AG20443 (cell line): ENCODE measurements around the gene AMH.
"Not testable (repeated sequence)": the region's sequence is repeated elsewhere in the genome, so short reads cannot be mapped to it uniquely, and the experiment has no call there.

Experiments
- DNase-seq: peaks from one replicate; pipeline ENCODE4 v3.0.0; 2012; ENCODE audit warnings: low spot score, mixed read lengths

Gene AMH

DNA sequence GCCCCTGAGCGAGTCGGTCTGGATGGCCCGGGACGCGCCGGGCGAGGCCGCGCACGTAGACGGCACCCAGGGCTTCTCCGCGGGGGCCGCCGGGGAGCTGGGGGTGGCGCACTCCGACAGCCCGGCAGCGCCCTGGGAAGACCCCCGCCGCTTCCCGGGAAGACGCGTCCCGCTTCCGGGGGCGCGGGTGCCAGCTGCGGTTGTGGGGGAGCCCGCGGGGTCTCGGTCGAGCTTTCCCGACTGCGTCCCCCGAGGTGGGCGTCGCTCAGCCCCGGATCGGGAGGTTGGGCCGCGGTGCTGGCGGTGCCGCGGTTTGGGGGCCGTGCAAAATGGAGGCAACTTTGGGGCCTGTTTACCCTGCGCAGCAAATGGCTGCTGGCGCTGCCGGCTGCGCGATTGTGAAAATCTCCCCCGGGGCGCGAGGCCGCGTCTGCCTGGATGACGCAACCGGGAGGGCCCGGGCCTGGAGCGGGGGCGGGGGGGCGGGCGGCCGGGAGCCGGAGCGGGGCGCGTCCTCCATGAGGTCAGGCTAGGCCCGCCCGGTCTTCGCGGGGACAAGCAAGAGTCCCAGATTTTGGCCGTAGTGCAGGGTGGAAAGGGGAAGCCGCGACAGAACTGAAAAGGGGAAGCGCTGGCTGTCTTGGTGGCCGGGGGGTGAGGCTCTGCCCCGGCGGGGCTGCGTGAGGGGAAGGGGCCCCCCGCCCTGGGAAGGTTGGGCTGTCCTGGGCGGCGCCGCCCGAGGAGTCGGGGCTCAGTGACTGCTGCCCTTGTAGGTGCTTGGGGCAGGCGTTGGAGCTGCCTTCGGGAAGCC lies 21.5 kb downstream of the AMH start:
- peak; percentile 95 for DNase-seq

DNA sequence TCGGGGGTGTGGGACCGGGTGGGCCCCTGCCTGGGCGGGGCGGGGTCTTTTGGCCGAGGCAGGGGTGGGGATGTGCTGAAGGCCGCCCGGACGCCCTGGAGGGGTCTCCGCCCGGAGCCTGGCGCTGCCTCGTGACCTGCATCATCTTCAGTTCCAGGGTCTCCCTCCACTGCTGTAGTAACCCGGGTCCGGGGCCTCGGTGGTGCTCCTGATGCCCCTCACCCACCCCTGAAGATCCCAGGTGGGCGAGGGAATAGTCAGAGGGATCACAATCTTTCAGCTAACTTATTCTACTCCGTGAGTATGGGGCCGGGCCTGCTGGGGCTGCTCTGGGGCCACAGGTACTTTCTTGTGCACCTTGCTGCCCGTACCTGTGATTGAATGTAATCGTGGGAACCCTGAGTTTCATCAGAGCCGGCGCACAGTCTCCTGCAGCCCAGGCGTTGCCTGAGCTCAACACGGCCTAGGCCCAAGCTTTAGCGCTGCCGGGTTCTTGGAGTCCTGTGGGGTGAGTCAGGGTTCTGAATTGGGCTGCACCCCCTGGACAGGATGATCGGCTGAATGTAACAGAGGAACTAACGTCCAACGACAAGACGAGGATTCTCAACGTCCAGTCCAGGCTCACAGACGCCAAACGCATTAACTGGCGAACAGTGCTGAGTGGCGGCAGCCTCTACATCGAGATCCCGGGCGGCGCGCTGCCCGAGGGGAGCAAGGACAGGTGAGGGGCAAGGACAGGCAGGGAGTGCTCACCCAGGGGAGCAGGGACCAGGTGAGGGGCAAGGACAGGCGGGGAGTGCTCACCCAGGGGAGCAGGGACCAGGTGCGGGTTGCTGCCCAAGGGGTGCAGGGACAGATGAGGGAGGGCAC lies 22.3 kb downstream of the AMH start:
- DNase-seq: peak; percentile 76

- DNase-seq: peak; percentile 88
Measured at GRCh38 chr19:2273356-2274184, 24.4 kb downstream of the AMH start.

DNA sequence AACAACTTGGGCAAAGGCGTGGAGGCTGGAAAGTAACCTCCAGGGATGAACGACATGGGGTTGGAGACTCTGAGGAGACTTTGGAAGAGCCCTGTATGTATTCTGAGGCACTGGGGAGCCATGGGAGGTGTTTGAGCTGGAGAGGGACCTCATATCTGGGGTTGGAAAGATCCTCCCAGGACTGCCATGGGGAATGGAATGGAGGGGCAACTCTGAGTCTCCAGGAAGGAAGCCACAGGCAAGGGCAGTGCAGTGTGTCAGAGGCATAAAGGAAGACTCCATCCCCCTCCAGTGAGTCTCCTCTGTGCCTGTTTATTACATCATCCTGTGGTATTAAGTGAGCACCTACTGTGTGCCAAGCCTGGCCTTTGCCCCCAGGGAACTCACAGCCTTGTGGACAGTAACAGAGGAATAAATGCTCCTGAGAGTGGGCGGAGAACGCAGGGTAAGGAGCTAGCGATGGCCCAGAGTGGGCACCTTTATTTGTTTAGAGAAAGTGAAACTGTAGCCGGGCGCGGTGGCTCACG lies 25.1 kb downstream of the AMH start:
- DNase-seq: no peak

GRCh38 chr19:2274931-2275535 lies 25.9 kb downstream of the AMH start:
- DNase-seq: peak; percentile 75

GRCh38 chr19:2275588-2276428 lies 26.7 kb downstream of the AMH start:
- DNase-seq: no peak

- DNase-seq: no peak
Measured at GRCh38 chr19:2276429-2276986, 27.4 kb downstream of the AMH start.

GRCh38 chr19:2277138-2277537 lies 28.0 kb downstream of the AMH start:
- DNase-seq: no peak

DNA sequence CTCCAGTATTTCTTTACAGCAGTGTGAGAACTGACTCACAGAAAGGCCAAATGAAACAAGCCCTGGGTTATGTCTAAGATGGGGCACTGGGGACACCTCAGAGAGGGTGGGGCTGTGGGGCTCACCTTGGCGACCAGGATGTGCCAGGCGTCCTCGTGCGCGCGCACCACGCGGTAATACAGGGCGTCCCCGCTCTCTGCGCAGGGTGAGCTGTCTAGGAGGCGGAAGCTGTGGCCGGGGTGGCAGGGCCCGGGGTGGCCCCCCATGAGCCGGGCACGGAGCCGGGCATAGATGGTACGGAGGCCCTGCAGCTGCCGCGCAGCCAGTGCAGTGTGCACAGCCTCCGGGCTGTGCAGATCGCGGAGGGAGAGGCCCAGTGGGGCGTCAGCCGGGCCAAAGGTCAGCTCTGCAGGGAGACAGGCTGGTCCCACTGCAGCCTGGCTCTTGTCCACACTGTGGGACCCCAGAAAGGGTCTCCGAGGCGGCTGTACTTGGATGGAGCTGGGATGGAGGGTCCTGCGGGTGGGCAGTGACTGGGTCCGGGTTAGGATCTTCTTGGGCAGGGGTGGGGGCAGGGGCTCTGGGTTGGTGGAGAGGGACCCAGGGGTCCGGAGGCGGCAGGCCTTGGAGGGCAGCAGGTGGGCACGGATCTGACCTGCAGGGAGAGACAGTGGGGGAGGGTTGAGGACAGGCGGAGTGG lies 29.5 kb downstream of the AMH start:
- DNase-seq: no peak

DNA sequence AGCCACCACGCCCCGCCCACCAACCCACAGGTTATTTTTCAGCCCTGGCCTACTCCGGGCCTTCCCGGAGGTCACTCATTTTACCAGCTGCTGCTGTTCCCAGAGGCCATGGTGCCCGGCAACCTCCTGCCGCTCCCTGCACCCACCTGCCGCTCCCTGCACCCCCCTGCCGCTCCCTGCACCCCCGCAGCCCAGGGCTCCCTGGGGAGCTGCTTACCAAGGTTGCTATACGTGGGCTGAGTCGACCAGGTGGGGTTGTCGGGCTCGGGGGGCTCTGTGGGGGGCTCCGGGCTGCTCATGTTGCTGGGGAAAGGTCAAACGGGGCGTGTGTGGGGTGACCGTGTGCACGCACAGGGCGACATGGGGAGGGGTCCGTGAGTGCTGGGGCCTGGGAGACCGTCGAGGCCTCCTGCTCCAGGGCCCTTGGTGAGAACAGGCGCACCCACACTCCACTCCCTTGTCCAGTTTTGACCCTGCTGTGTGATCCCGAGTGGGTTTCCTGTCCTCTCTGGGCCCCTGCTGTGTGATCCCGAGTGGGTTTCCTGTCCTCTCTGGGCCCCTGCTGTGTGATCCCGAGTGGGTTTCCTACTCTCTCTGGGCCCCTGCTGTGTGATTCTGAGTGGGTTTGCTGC lies 31.6 kb downstream of the AMH start:
- DNase-seq: no peak

DNA sequence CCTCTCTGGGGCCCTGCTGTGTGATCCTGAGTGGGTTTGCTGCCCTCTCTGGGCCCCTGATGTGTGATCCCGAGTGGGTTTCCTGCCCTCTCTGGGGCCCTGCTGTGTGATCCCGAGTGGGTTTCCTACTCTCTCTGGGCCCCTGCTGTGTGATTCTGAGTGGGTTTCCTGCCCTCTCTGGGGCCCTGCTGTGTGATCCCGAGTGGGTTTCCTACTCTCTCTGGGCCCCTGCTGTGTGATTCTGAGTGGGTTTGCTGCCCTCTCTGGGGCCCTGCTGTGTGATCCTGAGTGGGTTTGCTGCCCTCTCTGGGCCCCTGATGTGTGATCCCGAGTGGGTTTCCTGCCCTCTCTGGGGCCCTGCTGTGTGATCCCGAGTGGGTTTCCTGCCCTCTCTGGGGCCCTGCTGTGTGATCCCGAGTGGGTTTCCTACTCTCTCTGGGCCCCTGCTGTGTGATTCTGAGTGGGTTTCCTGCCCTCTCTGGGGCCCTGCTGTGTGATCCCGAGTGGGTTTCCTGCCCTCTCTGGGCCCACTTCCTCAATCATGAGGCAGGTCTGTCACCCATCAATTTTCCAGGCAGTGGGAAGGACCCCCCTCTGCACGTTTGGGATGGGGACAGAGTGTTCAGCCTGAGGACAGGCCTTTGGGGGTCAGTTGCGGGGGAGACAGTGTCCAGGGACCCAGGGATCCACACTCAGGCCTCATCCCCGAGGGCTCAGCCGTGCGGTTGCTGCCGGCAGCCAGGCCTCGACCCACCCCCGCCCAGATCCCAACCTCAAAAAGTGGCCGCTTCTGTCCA lies 32.3 kb downstream of the AMH start:
- DNase-seq: not testable (repeated sequence)

DNA sequence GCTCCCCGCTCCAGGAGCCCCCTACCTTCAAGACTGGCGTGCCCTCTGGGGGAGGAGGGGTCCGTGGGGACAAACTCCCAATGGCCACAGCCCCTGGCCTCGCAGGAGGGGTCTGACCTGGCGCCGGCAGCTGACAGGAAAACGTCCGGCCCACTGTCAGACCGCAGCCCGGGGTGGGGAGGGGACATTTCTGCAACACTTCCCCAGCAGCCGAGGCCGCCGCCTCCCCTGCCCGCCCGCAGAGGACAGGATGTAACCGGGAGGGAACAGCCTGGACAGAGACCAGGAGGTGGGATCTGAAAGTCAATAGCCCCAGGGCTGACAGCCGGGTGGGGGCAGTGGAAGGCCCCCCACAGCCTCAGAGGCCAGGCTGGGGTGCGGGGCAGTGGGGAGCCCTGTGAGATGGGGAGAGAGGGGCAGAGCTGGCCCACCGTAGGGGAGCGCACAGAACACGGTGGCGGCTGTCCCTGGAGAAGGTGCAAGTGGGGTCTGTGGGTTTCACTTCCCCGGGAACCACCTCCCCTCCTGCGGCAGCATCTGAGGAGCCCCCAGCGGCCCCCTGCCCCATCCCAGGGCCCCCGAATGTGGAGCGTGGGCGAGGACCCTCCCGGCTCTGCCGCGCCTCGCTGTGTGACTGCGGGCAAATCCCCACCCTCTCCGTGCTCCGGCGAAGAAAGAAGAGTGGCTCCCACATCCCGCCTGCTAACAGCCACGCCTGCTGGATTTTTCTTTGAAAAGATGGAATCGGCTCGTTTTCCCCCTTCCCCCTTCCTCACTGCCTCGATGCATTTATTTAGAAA lies 33.1 kb downstream of the AMH start, which contains the start of gene PEAK3:
TSS of gene PEAK3 (minus strand) at position 114 of the 800 bp plus-strand sequence. CDS start 1,244 bp downstream, outside the sequence.
- DNase-seq: no peak

DNA sequence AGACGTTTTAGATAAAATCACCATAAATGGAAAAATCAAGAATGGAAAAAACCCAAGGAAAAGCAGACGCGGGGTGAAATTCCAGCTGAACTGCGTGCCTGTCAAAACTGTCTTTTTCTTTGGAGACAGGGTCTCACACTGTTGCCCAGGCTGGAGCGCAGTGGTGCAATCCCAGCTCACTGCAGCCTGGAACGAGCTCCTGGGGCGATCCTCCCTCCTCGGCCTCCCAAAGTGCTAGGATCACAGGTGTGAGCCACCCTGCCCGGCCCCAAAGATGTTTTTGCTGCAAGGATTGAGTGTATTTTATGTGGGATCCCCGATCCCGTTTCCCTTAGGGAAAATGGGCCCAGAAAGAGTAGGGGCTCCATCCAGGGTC lies 33.7 kb downstream of the AMH start:
- DNase-seq: no peak

DNA sequence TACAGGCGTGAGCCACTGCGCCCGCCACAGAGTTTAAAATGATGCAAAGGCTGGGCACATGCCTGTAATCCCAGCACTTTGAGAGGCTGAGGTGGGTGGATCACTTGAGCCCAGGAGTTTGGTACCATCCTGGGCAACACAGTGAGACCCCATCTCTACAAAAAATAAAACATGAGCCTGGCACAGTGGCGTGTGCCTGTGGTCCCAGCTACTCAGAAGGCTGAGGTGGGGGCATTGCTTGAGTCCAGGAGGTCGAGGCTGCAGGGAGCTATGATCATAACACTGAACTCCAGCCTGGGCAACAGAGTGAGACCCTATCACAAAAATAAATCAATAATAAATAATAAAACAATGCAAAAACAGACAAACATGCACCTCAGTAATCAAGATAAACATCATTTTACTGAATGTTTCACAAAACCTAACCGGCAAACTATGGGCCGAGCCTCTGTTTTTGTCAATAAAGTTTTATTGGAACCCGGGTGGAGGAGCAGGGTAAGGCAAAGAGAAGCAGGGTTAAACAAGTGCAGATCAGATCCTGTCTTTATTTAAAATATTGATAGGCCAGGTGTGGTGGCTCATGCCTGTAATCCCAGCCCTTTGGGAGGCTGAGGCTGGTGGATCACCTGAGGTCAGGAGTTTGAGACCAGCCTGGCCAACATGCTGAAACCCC lies 34.8 kb downstream of the AMH start:
- DNase-seq: no peak

DNA sequence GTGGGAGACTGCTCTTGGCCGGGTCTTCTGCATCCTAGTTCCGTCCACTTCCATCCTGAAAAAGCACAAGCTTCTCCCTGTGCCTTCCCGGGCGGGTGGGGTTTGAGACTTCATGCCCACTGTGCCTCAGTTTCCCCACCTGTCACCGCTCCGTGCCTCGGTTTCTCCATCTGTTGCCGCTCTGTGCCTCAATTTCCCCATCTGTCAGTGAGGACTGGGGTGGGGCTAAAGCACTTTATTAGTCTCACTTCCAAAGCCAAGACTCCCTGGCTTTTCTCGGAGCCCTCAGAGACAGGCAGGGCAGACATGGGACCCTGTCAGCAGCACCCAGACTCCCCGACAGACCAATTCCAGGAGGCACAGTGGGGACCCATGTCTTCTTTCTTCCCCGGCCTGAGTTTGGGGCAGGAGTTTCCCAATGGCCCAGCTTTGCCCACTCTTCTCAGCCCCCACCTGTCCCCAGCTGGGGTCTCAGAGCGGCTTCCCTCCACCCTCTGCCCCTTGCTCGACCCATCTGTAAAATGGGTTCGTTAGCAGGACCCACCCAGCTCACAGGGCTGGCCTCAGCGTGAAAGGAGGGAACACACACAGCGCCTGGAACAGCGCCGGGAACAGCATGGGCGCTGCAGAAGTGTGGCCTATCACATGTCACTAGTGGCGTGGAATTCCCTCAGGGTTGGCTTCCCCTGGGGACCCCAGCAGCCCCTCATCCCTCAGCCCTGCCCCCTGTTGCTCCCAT lies 37.4 kb downstream of the AMH start:
- no peak for DNase-seq
